ENCODE data around the gene ACAA2. TPM values are rescaled to one million over a fixed set of nuclear protein-coding genes. Genes with fewer than 3 reads are reported as not detected.

Gene ACAA2
- total RNA-seq, 1 donor from 2014 or later = 27.4 TPM

- peak; percentile 46 for DNase-seq
Observed at GRCh38 chr18:49764032-49764431, 49.3 kb downstream of the ACAA2 start.

DNA sequence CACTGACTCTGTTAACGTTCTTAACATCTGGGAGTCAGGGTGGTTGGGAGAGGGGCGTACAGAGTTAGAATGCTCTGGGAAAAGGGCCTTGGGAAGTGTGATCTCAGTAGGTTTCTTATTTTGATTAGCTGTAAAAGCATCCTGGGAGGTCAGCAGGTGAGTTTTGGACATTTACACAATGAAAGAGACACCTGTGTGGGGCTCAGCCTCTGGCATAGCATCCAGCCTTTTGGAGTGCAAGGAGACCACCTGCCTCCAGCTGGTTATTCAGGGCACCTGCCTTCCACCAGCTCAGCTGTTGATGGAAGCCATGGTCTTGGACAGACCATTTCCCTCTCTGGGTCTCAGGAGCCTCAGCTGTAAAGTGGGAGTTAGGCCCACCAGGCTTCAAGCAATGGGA is 49.7 kb downstream of the ACAA2 start:
- no peak for DNase-seq

GRCh38 chr18:49762191-49763077 is 50.9 kb downstream of the ACAA2 start:
- no peak for DNase-seq

DNA sequence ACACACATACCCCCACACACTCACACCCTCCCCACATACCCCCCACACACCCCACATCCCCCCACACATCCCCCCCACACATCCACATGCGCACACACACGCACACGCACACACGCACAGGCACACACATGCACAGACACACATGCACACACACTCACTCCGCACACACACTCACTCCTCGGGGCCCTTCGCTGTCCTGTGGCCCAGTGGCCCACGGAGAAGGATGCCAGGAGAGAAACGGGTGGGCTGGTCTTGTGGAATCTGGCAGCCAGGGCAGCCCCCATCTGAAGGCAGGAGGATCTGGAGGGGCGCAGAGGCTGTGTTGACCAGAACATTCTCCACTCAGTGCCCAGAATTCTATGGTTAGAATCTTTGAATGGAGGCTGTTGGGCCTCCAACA is 51.6 kb downstream of the ACAA2 start:
- no peak for DNase-seq

DNA sequence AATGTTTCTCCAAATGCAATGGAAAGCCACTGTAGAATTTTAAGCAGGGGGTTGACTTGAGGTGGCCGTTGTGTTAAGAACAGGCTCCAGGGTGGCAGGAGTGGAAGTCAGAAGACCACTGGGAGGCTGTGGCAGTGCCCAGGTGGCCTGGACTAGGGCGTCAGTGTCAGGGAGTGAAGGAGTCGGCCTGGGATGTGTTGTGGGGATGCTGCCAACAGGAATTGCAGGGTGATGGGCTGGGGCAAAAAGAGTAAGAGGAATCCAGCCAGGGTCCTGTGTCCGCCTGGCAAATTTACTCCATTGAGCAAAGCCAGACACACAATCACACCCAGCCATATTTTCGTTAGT is 55.1 kb downstream of the ACAA2 start:
- no peak for DNase-seq

- peak; percentile 18 for DNase-seq
Observed at GRCh38 chr18:49757513-49758262, 55.6 kb downstream of the ACAA2 start.

DNA sequence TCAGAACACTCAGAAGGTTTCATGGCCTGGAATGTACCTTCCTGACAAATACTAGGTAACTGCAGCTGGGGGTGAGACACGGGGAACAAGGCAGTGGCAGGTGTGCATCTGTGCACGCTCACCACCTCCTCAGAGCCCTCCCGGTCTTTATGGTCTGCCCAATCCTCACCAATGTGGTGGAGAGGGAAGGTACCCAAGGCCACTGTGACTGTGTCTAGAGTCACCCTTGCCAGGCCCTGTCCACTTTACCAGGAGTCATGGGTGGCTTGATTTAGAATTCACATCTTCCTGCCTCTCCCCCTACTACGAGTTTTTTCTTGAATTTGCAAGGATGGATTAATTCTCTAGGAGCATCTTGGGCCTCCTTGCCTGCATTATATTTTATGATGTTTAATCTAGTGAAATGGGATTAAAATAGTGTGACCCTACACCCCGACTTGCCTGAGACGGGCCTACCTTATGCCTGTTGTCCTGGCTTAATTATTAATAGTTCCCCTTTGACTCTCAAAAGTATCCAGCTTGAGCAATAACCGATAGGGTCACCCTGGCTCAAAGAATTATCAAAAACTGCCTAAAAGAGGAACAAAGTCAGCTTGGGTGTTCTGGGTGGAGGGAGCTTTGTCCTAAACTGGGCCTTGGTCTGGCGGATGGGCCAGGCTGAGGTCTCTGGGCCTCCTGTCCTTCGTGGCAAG is 56.5 kb downstream of the ACAA2 start:
- no peak for DNase-seq

- no peak for DNase-seq
Observed at GRCh38 chr18:49756135-49756534, 57.2 kb downstream of the ACAA2 start.

DNA sequence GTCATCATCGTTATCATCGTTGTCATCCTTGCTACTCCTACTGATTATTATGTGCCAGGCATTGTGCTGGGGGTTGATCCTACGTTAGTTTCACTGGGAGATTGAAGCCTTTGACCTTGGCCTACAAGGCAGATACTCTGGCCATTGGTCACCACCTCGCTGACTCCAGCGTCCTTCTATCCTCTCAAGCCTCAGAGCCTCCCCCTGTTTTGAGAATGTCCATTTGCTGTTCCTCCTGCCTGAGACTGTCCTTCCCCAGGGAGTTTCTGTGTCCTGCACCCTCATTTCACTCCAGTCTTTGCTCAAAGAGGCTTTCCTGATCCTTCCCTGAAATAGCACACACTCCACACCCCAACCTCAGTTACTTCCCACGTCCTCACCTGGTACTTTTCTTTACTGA is 57.8 kb downstream of the ACAA2 start:
- no peak for DNase-seq

DNA sequence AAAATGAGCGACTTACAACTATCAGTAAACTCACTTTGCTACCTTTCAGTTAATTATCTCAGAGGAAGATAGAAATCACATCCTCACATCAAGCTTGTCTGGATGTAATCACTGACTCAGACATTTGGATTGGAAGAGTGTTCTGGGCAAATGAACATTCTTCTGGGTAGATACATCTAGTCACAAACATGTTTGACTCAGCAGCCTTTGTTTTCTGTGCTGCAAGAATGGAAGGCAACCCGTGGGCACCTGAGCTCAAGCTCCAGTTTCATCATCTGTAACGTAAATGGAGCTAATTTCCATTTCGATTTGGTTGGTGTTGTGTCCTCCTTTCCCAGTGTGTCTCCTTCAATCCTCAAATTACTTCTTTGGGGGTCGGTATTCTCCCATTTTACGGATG is 58.5 kb downstream of the ACAA2 start:
- DNase-seq = no peak

DNA sequence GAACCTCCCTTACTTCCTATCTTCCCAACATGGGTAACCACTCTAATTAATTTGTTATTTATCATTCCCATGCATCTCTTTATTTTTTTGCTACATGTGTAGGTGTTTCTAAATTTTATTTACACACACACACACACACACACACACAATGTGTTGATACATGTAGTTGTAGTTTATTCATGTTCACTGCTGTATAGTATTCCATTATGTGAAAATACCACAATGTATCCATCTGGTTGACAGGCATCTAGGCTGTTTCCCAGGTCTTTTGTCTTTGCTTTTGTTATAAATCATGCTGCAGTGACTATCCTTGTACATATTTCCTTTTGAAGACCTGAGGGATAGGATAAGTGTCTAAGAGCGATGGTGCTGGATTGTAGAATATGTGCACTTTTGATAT is 59.7 kb downstream of the ACAA2 start:
- DNase-seq = no peak

DNA sequence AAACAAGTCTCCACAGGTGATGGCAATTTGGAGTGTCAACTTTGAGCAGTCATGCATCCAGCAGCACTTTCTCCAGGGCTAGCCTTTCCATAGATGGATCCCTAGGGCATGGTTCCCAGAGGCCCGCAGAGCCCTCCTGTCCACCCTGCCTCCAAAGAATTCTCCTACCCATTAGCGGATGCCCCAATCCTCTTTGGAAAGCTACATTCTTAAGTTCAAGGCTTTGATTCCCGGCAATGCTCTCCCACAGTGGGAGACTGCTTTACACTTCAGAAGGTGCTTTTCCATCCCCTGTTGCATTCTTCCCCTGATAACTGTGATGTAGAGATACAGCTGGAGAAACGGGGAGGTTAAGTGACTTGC is 61.3 kb downstream of the ACAA2 start:
- no peak for DNase-seq

GRCh38 chr18:49751427-49752094 is 61.8 kb downstream of the ACAA2 start:
- DNase-seq = no peak

DNA sequence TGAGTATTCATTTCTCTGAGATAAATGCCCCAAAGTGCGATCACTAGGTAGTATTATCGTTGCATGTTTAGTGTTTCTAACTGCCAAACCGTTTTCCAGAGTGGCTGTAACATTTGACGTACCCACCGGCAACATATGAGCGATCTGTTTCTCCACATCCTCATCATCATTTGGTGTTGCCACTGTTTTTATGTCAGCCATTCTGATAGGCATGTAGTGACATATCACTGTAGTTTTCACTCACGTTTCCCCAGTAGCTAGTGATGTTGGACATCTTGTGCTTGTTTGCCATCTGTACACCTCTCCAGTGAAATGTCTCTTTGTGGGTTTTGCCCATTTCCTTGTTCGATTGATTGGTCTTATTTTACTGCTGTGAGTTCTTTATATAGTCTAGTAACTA is 63.8 kb downstream of the ACAA2 start:
- DNase-seq = no peak

- peak; percentile 50 for DNase-seq
Observed at GRCh38 chr18:49747876-49748275, 65.5 kb downstream of the ACAA2 start.

DNA sequence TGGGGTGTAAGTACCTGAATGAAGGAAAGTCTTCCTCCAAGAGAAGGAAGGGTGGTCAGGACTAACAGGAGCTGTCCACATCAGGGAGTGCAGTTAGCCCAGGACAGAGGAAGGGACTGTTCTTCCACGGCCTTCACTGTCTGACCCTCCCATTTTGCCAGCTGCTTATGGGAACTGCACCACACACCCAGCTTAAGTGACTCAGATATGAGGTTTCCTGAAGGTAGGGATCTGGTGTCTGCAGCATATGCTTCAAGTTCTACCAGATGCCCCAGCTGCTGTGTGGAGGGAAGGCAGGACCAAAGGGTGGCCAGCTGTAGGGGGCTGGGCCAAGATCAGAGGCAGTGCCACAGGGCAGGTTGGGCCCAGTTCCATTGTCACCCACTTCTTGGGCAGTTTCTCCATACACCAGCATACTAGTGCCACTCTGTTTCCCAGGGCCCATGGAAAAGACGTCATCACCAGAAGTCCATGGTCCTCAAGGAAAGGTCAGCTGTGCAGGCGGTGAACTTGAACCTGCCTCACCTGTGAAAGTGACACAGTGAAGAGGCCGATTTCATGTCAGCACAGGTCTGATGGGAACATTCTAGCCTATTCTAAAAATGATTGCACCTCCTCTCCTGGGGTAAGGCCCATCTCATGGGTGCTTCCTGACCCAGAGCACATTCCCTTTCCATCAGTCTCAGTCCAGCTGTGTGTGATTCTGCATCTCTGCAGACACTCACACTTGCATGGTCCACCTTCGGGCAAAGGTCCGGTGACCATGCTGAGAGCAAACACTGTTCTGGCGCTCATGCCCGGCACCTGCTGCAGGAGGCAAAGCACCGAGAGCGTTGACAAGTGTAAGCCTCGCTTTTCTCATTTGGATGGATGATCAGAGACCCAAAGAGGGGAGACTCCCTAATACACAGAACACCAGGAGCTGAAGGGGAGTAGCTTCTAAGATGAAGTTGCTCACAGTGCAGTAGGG is 68.0 kb downstream of the ACAA2 start:
- no peak for DNase-seq

GRCh38 chr18:49744376-49745008 is 68.8 kb downstream of the ACAA2 start:
- DNase-seq = no peak

GRCh38 chr18:49743117-49743567 is 70.2 kb downstream of the ACAA2 start:
- no peak for DNase-seq

DNA sequence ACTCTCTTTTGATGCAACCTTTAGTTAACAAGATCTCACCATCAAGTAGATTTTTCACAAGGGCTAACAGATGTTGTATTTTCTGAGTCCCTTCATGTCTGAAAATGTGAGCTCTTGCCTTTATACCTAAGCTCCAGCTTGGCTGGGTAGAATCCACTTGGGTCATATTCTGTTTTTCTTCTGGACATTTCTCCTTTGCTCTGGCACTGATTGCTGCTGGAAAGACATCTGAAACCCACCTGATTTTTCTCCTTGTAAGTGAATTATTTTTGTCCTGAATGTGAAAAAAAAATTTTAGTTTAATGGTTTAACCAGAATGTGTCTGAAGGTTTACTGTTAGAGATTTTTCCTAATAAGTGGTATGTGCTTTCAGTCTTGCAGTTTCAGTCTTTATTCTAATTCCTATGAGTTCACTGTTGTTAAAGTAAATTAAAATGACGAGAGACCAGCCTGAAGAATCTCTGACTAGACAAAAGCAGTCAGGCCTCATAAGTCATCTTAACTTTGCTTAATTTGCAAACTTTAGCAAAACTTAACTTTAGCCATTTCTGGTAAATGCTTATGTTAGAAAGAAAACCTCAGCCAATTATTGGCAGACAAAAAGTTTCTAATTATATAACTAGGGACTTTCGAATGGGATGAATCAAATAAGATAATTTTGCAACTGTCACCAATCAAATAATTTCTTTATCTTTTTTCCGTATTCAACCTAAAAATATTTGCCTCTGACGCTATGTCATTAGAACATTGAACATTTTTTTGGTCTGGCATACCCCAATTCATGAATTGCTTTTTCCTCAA is 70.8 kb downstream of the ACAA2 start:
- no peak for DNase-seq

DNA sequence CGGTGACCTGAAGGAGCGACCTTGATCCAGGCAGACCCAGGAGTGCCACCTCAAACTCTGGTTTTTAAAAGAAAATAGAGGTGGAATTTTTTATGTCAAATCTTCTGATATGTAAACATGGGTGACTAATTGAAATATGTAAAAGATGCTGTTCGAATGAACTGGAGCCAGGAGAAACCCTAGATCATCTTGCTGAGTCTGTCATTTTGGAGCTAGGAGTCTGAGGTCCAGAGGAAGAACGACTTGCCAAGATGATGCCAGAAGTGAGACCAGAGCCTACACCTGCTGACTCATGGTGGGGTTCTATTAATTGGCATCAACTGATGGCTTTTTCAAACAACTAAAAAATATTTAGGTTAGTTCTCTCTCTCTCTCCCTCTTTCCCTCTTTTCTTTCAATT is 74.1 kb downstream of the ACAA2 start:
- DNase-seq = no peak

All from dermis blood vessel endothelial cell (primary cell).